Trophoblast cell (in vitro differentiated cells and primary cell): ENCODE data around the gene EXOC4.

Source experiments
- DNase-seq, 2 donors: peaks; one replicate each; pipeline ENCODE4 v3.0.0-alpha.2; 2016
- H2AFZ ChIP-seq: 2 replicates; pipeline ENCODE4 v1.6.1; 2013; ENCODE audit warnings: low read length, moderate library complexity, mild to moderate bottlenecking; ENCODE audit not compliant: insufficient read depth, poor library complexity
- H2AK5ac ChIP-seq: 2 replicates; pipeline ENCODE4 v1.6.1; 2013; ENCODE audit warnings: mild to moderate bottlenecking, low read length
- H2BK120ac ChIP-seq: 2 replicates; pipeline ENCODE4 v1.6.1; 2013; ENCODE audit warnings: low read length, mild to moderate bottlenecking, moderate library complexity; ENCODE audit not compliant: insufficient read depth, poor library complexity
- H2BK12ac ChIP-seq: 2 replicates; pipeline ENCODE4 v1.6.1; 2013; ENCODE audit warnings: mild to moderate bottlenecking, low read length, moderate library complexity
- H2BK5ac ChIP-seq: 2 replicates; pipeline ENCODE4 v1.6.1; 2013; ENCODE audit warnings: low read length, low read depth, moderate library complexity, mild to moderate bottlenecking; ENCODE audit not compliant: poor library complexity
- H3K14ac ChIP-seq: 2 replicates; pipeline ENCODE4 v1.6.1; 2013; ENCODE audit warnings: mild to moderate bottlenecking, low read length
- H3K18ac ChIP-seq: 2 replicates; pipeline ENCODE4 v1.6.1; 2013; ENCODE audit warnings: mild to moderate bottlenecking, low read length
- H3K23ac ChIP-seq: 2 replicates; pipeline ENCODE4 v1.6.1; 2013; ENCODE audit warnings: low read length
- H3K27ac ChIP-seq: 2 replicates; pipeline ENCODE4 v1.5.1; 2013; ENCODE audit warnings: low read depth, mild to moderate bottlenecking, inconsistent platforms, low read length, moderate library complexity
- H3K27me3 ChIP-seq: 2 replicates; pipeline ENCODE4 v1.6.1; 2013; ENCODE audit warnings: inconsistent platforms, mild to moderate bottlenecking, low read length, moderate library complexity; ENCODE audit not compliant: insufficient read depth
- H3K36me3 ChIP-seq, 2 experiments: 1 replicate in 1 of 2; 2 replicates in 1 of 2; pipeline ENCODE4 v1.6.1; 2013; ENCODE audit warnings: low read length in 2 of 2, mild to moderate bottlenecking in 2 of 2, moderate library complexity in 1 of 2; ENCODE audit not compliant: insufficient read depth in 2 of 2, control insufficient read depth in 1 of 2
- H3K4ac ChIP-seq: 2 replicates; pipeline ENCODE4 v1.6.1; 2013; ENCODE audit warnings: low read depth, mild to moderate bottlenecking, low read length, moderate library complexity
- H3K4me1 ChIP-seq, 2 experiments: 1 replicate in 1 of 2; 2 replicates in 1 of 2; pipeline ENCODE4 v1.6.1; 2013; ENCODE audit warnings: low read length in 2 of 2, mild to moderate bottlenecking in 2 of 2, moderate library complexity in 1 of 2; ENCODE audit not compliant: insufficient read depth in 2 of 2, control insufficient read depth in 1 of 2
- H3K4me2 ChIP-seq: 2 replicates; pipeline ENCODE4 v1.6.1; 2013; ENCODE audit warnings: inconsistent platforms, mild to moderate bottlenecking, low read length, moderate library complexity
- H3K4me3 ChIP-seq: 2 replicates; pipeline ENCODE4 v1.5.1; 2013; ENCODE audit warnings: mild to moderate bottlenecking, low read depth, low read length, inconsistent platforms
- H3K79me1 ChIP-seq: one replicate; pipeline ENCODE4 v1.6.1; 2013; ENCODE audit warnings: low read length
- H3K79me2 ChIP-seq: 2 replicates; pipeline ENCODE4 v1.6.1; 2013; ENCODE audit warnings: low read length, mild to moderate bottlenecking; ENCODE audit not compliant: control insufficient read depth, insufficient read depth, poor library complexity
- H3K9ac ChIP-seq: 2 replicates; pipeline ENCODE4 v1.6.1; 2013; ENCODE audit warnings: mild to moderate bottlenecking, low read length
- H3K9me3 ChIP-seq: 2 replicates; pipeline ENCODE4 v1.6.1; 2013; ENCODE audit warnings: low read depth, mild to moderate bottlenecking, control low read depth, inconsistent platforms, low read length; ENCODE audit not compliant: insufficient read depth
- H4K12ac ChIP-seq: 2 replicates; pipeline ENCODE4 v1.6.1; 2013; ENCODE audit warnings: low read depth, mild to moderate bottlenecking, low read length, moderate library complexity
- H4K8ac ChIP-seq: 2 replicates; pipeline ENCODE4 v1.6.1; 2013; ENCODE audit warnings: low read depth, mild to moderate bottlenecking, low read length, moderate library complexity
- H4K91ac ChIP-seq: one replicate; pipeline ENCODE4 v1.6.1; 2013; ENCODE audit warnings: low read depth, mild to moderate bottlenecking, low read length, moderate library complexity
- WGBS: extraction: QIAGEN DNeasy Blood & Tissue Kit; methylation state at CpG from one replicate; pipeline ENCODE4 v1.1.7; 2013; ENCODE audit warnings: missing lambda C conversion rate; ENCODE audit not compliant: insufficient read length, insufficient coverage; ENCODE audit errors: extremely low coverage; 5-methylcytosine and 5-hydroxymethylcytosine counted together

EXOC4 gene

DNA sequence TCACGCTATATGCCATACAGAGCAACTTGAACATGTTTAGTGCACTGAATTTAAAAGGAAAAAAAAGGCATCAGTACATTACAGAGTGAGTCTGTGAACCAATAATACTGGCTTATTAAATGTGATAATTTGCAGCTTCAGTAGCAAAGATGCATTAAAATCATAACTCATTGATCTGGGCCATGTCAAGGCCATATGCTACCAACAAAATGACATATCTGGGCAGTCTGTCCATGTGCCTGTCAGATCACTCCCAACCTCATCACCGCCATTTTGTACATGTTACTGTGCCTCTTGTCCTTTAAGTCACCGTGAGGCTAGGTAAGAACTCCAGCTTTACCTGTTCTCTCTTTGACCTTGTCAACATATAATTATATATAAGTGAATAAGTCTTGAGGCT lies 566.8 kb downstream of the EXOC4 start:
- no peaks in the 10 kb centered on the region for H3K79me2 ChIP-seq
- H3K4me1 ChIP-seq, result no peaks in the 10 kb centered on the region
- H3K9me3 ChIP-seq, result no peaks in the 10 kb centered on the region
- H3K4me2 ChIP-seq, result no peak overlapping the region
- H3K14ac ChIP-seq, result no peak overlapping the region
- H3K18ac ChIP-seq, result no peak overlapping the region
- H3K23ac ChIP-seq, result no peak overlapping the region
- H3K9ac ChIP-seq, result no peak overlapping the region
- no peak overlapping the region for H4K91ac ChIP-seq
- no peak overlapping the region for H3K4me3 ChIP-seq
- no peak overlapping the region for H4K8ac ChIP-seq
- H2BK12ac ChIP-seq, result no peak overlapping the region
- H4K12ac ChIP-seq, result no peak overlapping the region
- H3K27ac ChIP-seq, result no peak overlapping the region
- H2BK5ac ChIP-seq, result no peak overlapping the region
- no peaks in the 10 kb centered on the region for H3K27me3 ChIP-seq
- no peak overlapping the region for H3K4ac ChIP-seq
- no CpG with 5 or more reads among the region's 3 CpGs for WGBS
- no peak overlapping the region for H2BK120ac ChIP-seq
- no peak for DNase-seq
- H3K79me1 ChIP-seq, result no peaks in the 10 kb centered on the region
- H3K36me3 ChIP-seq, result peaks cover 0 to 2% of the 10 kb centered on the region in 2 experiments
- H2AK5ac ChIP-seq, result no peak overlapping the region
- H2AFZ ChIP-seq, result no peak overlapping the region

DNA sequence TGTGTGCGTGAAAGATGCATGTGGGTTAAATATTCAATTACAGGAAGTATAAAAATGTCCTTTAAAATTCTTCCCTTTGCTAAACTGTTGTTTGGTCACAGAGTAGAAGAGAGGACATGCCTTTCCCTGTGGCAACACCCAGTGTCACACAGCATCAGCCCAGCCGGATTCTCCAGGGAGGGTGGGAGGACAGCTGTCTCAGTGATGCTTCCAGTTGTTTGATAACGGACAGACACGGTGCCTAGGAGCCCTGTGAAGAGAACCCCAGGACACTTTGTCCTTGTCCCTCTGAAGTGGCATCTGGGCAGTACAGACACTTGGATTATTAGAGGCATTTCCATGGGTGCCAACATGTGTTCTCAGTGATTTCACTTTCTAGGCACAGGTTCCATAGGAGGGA lies 567.7 kb downstream of the EXOC4 start:
- Histone ChIP-seq H3K18ac (no peak overlapping the region), H4K8ac (no peak overlapping the region), H2BK120ac (no peak overlapping the region), H3K4me1 (no peaks in the 10 kb centered on the region), H3K9me3 (no peaks in the 10 kb centered on the region), H3K27me3 (no peaks in the 10 kb centered on the region), H3K79me2 (no peaks in the 10 kb centered on the region), H3K4me3 (no peak overlapping the region), H3K23ac (no peak overlapping the region), H3K79me1 (no peaks in the 10 kb centered on the region), H4K12ac (no peak overlapping the region), H2BK12ac (no peak overlapping the region), H3K4ac (no peak overlapping the region), H3K36me3 (peaks cover 0 to 2% of the 10 kb centered on the region in 2 experiments), H3K4me2 (no peak overlapping the region), H3K27ac (no peak overlapping the region), H2AK5ac (no peak overlapping the region), H4K91ac (no peak overlapping the region), H3K14ac (no peak overlapping the region), H3K9ac (no peak overlapping the region), H2AFZ (no peak overlapping the region), H2BK5ac (no peak overlapping the region)
- no CpG with 5 or more reads among the region's 4 CpGs for WGBS
- DNase-seq, result no peak

- H3K4ac ChIP-seq, result no peak overlapping the region
- peaks cover 0 to 2% of the 10 kb centered on the region in 2 experiments for H3K36me3 ChIP-seq
- no CpG with 5 or more reads among the region's 2 CpGs for WGBS
- no peak overlapping the region for H3K27ac ChIP-seq
- no peak overlapping the region for H2AFZ ChIP-seq
- no peak overlapping the region for H4K12ac ChIP-seq
- no peak overlapping the region for H2BK12ac ChIP-seq
- no peak overlapping the region for H3K14ac ChIP-seq
- no peaks in the 10 kb centered on the region for H3K79me1 ChIP-seq
- no peaks in the 10 kb centered on the region for H3K9me3 ChIP-seq
- H4K91ac ChIP-seq, result no peak overlapping the region
- H3K23ac ChIP-seq, result no peak overlapping the region
- H4K8ac ChIP-seq, result no peak overlapping the region
- H3K18ac ChIP-seq, result no peak overlapping the region
- no peak overlapping the region for H3K4me2 ChIP-seq
- DNase-seq, result no peak
- H2BK5ac ChIP-seq, result no peak overlapping the region
- H3K4me3 ChIP-seq, result no peak overlapping the region
- H3K79me2 ChIP-seq, result no peaks in the 10 kb centered on the region
- no peak overlapping the region for H3K9ac ChIP-seq
- H2BK120ac ChIP-seq, result no peak overlapping the region
- H3K4me1 ChIP-seq, result no peaks in the 10 kb centered on the region
- H3K27me3 ChIP-seq, result no peaks in the 10 kb centered on the region
- H2AK5ac ChIP-seq, result no peak overlapping the region
These were observed 568.3 kb downstream of the EXOC4 start for GRCh38 chr7:133821171-133821570.

DNA sequence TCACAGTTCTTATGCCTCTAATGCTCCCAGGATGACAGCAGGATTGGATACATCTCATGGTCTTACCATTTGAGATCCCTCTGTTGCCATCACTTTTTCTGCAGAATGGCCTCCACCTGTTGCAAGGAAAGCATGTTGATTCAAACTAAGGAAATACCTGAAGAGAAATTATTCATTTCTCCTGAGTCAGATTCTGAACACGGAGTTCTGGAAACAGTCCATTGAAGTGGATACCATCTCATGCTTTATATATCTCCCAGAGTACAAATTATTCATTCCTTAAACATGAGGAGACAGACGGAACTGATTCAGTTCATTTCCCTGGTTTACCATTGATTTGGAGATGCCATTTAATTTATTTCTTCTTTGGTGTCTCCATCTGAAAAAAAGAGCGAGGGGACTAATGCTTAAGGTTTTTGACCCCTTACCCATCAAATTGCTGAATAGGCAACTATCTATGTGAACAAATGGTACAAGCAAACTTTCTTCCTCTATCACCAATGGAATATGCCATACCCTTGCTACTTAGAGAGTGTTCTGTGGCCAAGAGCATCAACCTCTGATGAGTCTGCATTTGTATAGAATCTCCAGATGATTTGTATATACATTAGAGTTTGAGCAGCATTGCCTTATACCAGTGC lies 569.2 kb downstream of the EXOC4 start:
- Histone ChIP-seq H3K4me1 (no peaks in the 10 kb centered on the region), H4K8ac (no peak overlapping the region), H3K4me3 (no peak overlapping the region), H2AFZ (no peak overlapping the region), H3K36me3 (peaks cover 0 to 2% of the 10 kb centered on the region in 2 experiments), H3K79me1 (no peaks in the 10 kb centered on the region), H2AK5ac (no peak overlapping the region), H2BK12ac (no peak overlapping the region), H3K23ac (no peak overlapping the region), H4K91ac (no peak overlapping the region), H2BK5ac (no peak overlapping the region), H3K18ac (no peak overlapping the region), H3K79me2 (no peaks in the 10 kb centered on the region), H3K27ac (no peak overlapping the region), H3K9me3 (no peaks in the 10 kb centered on the region), H4K12ac (no peak overlapping the region), H3K4ac (no peak overlapping the region), H2BK120ac (no peak overlapping the region), H3K14ac (no peak overlapping the region), H3K4me2 (no peak overlapping the region), H3K9ac (no peak overlapping the region), H3K27me3 (no peaks in the 10 kb centered on the region)
- no CpG with 5 or more reads among the region's 3 CpGs for WGBS
- DNase-seq, result no peak
